HepG2 (cell line): ENCODE data around the gene FHL1. TPM values are rescaled to one million over a fixed set of nuclear protein-coding genes. Genes with fewer than 3 reads are reported as not detected.

Source experiments
- ATAC-seq: fragments of 200-7000 bp; cut with Tn5 transposase; 3 replicates; pipeline ENCODE4 v1.9.1; 2020; ENCODE audit warnings: mild to moderate bottlenecking, moderate library complexity
- BruUV-seq: library from RNA; stranded (reverse); fragments of 400-500 nt; replicated peaks from 2 replicates; lab custom pipeline; 2021; lab: Mats Ljungman, UMichigan
- CTCF ChIA-PET: fragments of 300-600 bp; formaldehyde crosslinking; extraction: SDS; loops from one replicate; lab custom pipeline; 2021; ENCODE audit warnings: low total read pairs, inconsistent platforms, low intra/inter-chr PET ratio; lab: Yijun Ruan, JAX
- POLR2A ChIA-PET: fragments of 350-600 bp; sonication (Branson Sonifier 250); formaldehyde crosslinking; loops from one replicate; lab custom pipeline; 2020; ENCODE audit warnings: antibody characterized with exemption, inconsistent platforms; lab: Yijun Ruan, JAX
- DNase-seq: peaks from one replicate; pipeline ENCODE4 v3.0.0-alpha.2; 2015; ENCODE audit warnings: low spot score
- FAIRE-seq: peaks from 3 replicates; lab custom pipeline; 2011; peaks lifted over from hg19 to GRCh38; lab: Jason Lieb, UNC
- H2AFZ ChIP-seq: one replicate; pipeline ENCODE4 v1.6.1; 2011; ENCODE audit warnings: low read length, inconsistent platforms
- H3K27ac ChIP-seq: fragments of 300-600 bp; 3 replicates; pipeline ENCODE4 v1.8.0; 2011; ENCODE audit warnings: mixed run types, mild to moderate bottlenecking, mixed read lengths, low read length, inconsistent platforms; ENCODE audit not compliant: insufficient read depth; ENCODE audit errors: extremely low read length
- H3K27me3 ChIP-seq, 2 experiments: fragments of 200-600 bp in 1 of 2; 2 replicates in 1 of 2; 3 replicates in 1 of 2; pipeline versions ENCODE4 v1.6.0 to v1.8.0; 2011; ENCODE audit warnings: low read length in 2 of 2, mild to moderate bottlenecking in 2 of 2, moderate library complexity in 2 of 2, inconsistent platforms in 1 of 2; ENCODE audit not compliant: insufficient read depth in 2 of 2, control insufficient read depth in 1 of 2
- H3K36me3 ChIP-seq, 2 experiments: fragments of 200-600 bp in 1 of 2; replicated peaks in 1 of 2; 2 replicates in 1 of 2; 3 replicates in 1 of 2; pipeline versions ENCODE4 v1.5.1 to v1.8.0; 2011; ENCODE audit warnings: low read length in 2 of 2, inconsistent platforms in 1 of 2; ENCODE audit not compliant: insufficient read depth in 2 of 2, control insufficient read depth in 1 of 2
- H3K4me1 ChIP-seq: 2 replicates; pipeline ENCODE4 v1.5.1; 2012; ENCODE audit warnings: low read length, inconsistent platforms; ENCODE audit not compliant: insufficient read depth
- H3K4me2 ChIP-seq: 2 replicates; pipeline ENCODE4 v1.6.0; 2011; ENCODE audit warnings: low read depth, low read length, inconsistent platforms
- H3K4me3 ChIP-seq, 3 experiments: fragments of 200-600 bp in 1 of 3; sonication (generic), shearing (Covaris generic) in 1 of 3; replicated peaks in 1 of 3; 2 replicates each; pipeline ENCODE4 v1.5.1; 2011 to 2016; ENCODE audit warnings: low read length in 3 of 3, inconsistent platforms in 2 of 3, low read depth in 2 of 3, mild to moderate bottlenecking in 2 of 3, control low read depth in 1 of 3, mixed read lengths in 1 of 3; ENCODE audit not compliant: insufficient read depth in 1 of 3
- H3K79me2 ChIP-seq: one replicate; pipeline ENCODE4 v1.6.1; 2011; ENCODE audit warnings: low read length, inconsistent platforms; ENCODE audit not compliant: insufficient read depth
- H3K9ac ChIP-seq: 2 replicates; pipeline ENCODE4 v1.6.0; 2011; ENCODE audit warnings: mild to moderate bottlenecking, low read depth, low read length, inconsistent platforms; ENCODE audit not compliant: insufficient read depth
- H3K9me3 ChIP-seq: 2 replicates; pipeline ENCODE4 v1.5.1; 2012; ENCODE audit warnings: mild to moderate bottlenecking, low read length
- H4K20me1 ChIP-seq: 2 replicates; pipeline ENCODE4 v1.6.0; 2011; ENCODE audit warnings: inconsistent platforms, mild to moderate bottlenecking, low read length, moderate library complexity; ENCODE audit not compliant: insufficient read depth
- ATF7-NPFF ChIP-seq: sonication (generic); formaldehyde crosslinking; IDR thresholded peaks from 2 replicates; pipeline ENCODE4 v1.8.1; 2023; ENCODE audit warnings: mild to moderate bottlenecking, low read depth, missing genetic modification reagents, moderate library complexity
- ELF4 ChIP-seq: sonication (generic); formaldehyde crosslinking; IDR thresholded peaks from 2 replicates; pipeline ENCODE4 v1.5.0; 2020; ENCODE audit warnings: missing genetic modification reagents, mild to moderate bottlenecking, moderate library complexity, borderline replicate concordance
- MAFG ChIP-seq: sonication (generic); formaldehyde crosslinking; IDR thresholded peaks from 2 replicates; pipeline ENCODE4 v1.5.1; 2020; ENCODE audit warnings: mild to moderate bottlenecking, missing genetic modification reagents
- NFE2L2 ChIP-seq: fragments of 150-350 bp; IDR thresholded peaks from 2 replicates; pipeline ENCODE4 v1.6.1; 2014; ENCODE audit warnings: low read length
- POLR2AphosphoS2 ChIP-seq: IDR thresholded peaks from 2 replicates; pipeline ENCODE4 v1.6.1; 2011; ENCODE audit warnings: low read depth, low read length, improper control_type of control experiment
- RARA ChIP-seq: IDR thresholded peaks from 2 replicates; pipeline ENCODE4 v1.6.1; 2016; ENCODE audit warnings: missing genetic modification reagents, missing compliant biosample characterization
- SALL1 ChIP-seq: sonication (generic); formaldehyde crosslinking; IDR thresholded peaks from 2 replicates; pipeline ENCODE4 v1.8.0; 2022; ENCODE audit warnings: mild to moderate bottlenecking, missing genetic modification reagents
- TMF1 ChIP-seq: sonication (generic); formaldehyde crosslinking; IDR thresholded peaks from 2 replicates; pipeline ENCODE4 v1.8.1; 2022; ENCODE audit warnings: low read depth, missing genetic modification reagents
- TOPORS ChIP-seq: sonication (generic); formaldehyde crosslinking; IDR thresholded peaks from 2 replicates; pipeline ENCODE4 v1.8.0; 2023; ENCODE audit warnings: mild to moderate bottlenecking, missing genetic modification reagents
- ZBTB46 ChIP-seq: sonication (generic); formaldehyde crosslinking; IDR thresholded peaks from 2 replicates; pipeline ENCODE4 v1.4.0; 2020; ENCODE audit warnings: mild to moderate bottlenecking, missing genetic modification reagents, borderline replicate concordance
- ZNF709 ChIP-seq: sonication (generic); formaldehyde crosslinking; IDR thresholded peaks from 2 replicates; pipeline ENCODE4 v1.5.0; 2020; ENCODE audit warnings: mild to moderate bottlenecking, missing genetic modification reagents
- ZNF724P ChIP-seq: sonication (generic); formaldehyde crosslinking; IDR thresholded peaks from 2 replicates; pipeline ENCODE4 v1.8.0; 2022; ENCODE audit warnings: missing genetic modification reagents, borderline replicate concordance
- ZNF790 ChIP-seq: sonication (generic); formaldehyde crosslinking; IDR thresholded peaks from 2 replicates; pipeline ENCODE4 v1.8.0; 2022; ENCODE audit warnings: missing genetic modification reagents, mild to moderate bottlenecking, borderline replicate concordance
- ZUFSP ChIP-seq: sonication (generic); formaldehyde crosslinking; IDR thresholded peaks from 2 replicates; pipeline ENCODE4 v1.9.0; 2021; ENCODE audit warnings: missing genetic modification reagents, mild to moderate bottlenecking, borderline replicate concordance
- WGBS: methylation state at CpG from one replicate; pipeline ENCODE4 v1.1.6; 2017; ENCODE audit warnings: low lambda C conversion rate; 5-methylcytosine and 5-hydroxymethylcytosine counted together
- in situ Hi-C: cut with HindIII; loops from 2 replicates; pipeline ENCODE4 v1.10.0; 2017; ENCODE audit warnings: low pct_unique_long_range_greater_than_20kb; ENCODE audit not compliant: extremely low pct_ligation_motif_present
- intact Hi-C: fragments of 100-400 bp; cut with micrococcal nuclease; formaldehyde crosslinking; loops from one replicate; pipeline ENCODE4 v1.10.0; 2022; ENCODE audit not compliant: unreplicated experiment
- polyA plus RNA-seq, 8 experiments: library from polyadenylated mRNA; depleted of rRNA in 3 of 8; stranded (reverse) in 7 of 8; unstranded in 1 of 8; fragments of >200 nt; fragmentation: Illumina TruSeq in 4 of 8; extraction: Trizol in 4 of 8; gene quantifications; 2 replicates each; pipeline versions ENCODE4 v1.2.1 to v1.2.3, GENCODE V29; 2011 to 2016; ENCODE audit warnings: low read depth in 4 of 8, missing spikeins in 1 of 8, mixed read lengths in 1 of 8; ENCODE audit not compliant: insufficient read depth in 1 of 8
- total RNA-seq, 5 experiments: library from RNA; depleted of rRNA; stranded (reverse); fragments of >200 nt; fragmentation: Illumina TruSeq; extraction: Trizol; gene quantifications; 2 replicates each; pipeline ENCODE4 v1.2.3, GENCODE V29; 2016; ENCODE audit warnings: low read depth in 1 of 5
- TF ChIP-seq, protein P1 (sequence below): sonication (generic); formaldehyde crosslinking; IDR thresholded peaks from 2 replicates; pipeline ENCODE4 v1.4.0; 2020; ENCODE audit warnings: mild to moderate bottlenecking, missing genetic modification reagents
- TF ChIP-seq, protein P2 (sequence below): sonication (generic); formaldehyde crosslinking; IDR thresholded peaks from 2 replicates; pipeline ENCODE4 v1.5.0; 2020; ENCODE audit warnings: mild to moderate bottlenecking, missing genetic modification reagents, borderline replicate concordance

Gene FHL1
- total and polyA plus RNA-seq, 2 of the 13 experiments (the other 11 are each of a cell fraction or from before 2014, with no cell fraction given) = 0.33 TPM; not detected in 1

GRCh38 chrX:136259543-136259942, 112.2 kb downstream of the FHL1 start:
- H4K20me1 ChIP-seq = no peaks in the 10 kb centered on the region
- WGBS = 26% methylated on average over 3 of the region's 4 CpGs
- DNase-seq = no peak
- intact Hi-C loops = no loop called here
- no peak for TF ChIP-seq ZNF709 (CRISPR knock-in tag)
- TF ChIP-seq NFE2L2 = no peak
- TF ChIP-seq TMF1 (CRISPR knock-in tag) = no peak
- no peak for TF ChIP-seq ZNF790 (CRISPR knock-in tag)
- TF ChIP-seq ATF7-NPFF (CRISPR knock-in tag) = no peak
- no peak for TF ChIP-seq ZBTB46 (CRISPR knock-in tag)
- TF ChIP-seq, protein P1, sequence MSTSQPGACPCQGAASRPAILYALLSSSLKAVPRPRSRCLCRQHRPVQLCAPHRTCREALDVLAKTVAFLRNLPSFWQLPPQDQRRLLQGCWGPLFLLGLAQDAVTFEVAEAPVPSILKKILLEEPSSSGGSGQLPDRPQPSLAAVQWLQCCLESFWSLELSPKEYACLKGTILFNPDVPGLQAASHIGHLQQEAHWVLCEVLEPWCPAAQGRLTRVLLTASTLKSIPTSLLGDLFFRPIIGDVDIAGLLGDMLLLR (CRISPR knock-in tag) = no peak
- TF ChIP-seq ELF4 (CRISPR knock-in tag) = no peak
- TF ChIP-seq ZNF724P = no peak
- TF ChIP-seq POLR2AphosphoS2 = no peak
- TF ChIP-seq RARA (CRISPR knock-in tag) = no peak
- TF ChIP-seq, protein P2, sequence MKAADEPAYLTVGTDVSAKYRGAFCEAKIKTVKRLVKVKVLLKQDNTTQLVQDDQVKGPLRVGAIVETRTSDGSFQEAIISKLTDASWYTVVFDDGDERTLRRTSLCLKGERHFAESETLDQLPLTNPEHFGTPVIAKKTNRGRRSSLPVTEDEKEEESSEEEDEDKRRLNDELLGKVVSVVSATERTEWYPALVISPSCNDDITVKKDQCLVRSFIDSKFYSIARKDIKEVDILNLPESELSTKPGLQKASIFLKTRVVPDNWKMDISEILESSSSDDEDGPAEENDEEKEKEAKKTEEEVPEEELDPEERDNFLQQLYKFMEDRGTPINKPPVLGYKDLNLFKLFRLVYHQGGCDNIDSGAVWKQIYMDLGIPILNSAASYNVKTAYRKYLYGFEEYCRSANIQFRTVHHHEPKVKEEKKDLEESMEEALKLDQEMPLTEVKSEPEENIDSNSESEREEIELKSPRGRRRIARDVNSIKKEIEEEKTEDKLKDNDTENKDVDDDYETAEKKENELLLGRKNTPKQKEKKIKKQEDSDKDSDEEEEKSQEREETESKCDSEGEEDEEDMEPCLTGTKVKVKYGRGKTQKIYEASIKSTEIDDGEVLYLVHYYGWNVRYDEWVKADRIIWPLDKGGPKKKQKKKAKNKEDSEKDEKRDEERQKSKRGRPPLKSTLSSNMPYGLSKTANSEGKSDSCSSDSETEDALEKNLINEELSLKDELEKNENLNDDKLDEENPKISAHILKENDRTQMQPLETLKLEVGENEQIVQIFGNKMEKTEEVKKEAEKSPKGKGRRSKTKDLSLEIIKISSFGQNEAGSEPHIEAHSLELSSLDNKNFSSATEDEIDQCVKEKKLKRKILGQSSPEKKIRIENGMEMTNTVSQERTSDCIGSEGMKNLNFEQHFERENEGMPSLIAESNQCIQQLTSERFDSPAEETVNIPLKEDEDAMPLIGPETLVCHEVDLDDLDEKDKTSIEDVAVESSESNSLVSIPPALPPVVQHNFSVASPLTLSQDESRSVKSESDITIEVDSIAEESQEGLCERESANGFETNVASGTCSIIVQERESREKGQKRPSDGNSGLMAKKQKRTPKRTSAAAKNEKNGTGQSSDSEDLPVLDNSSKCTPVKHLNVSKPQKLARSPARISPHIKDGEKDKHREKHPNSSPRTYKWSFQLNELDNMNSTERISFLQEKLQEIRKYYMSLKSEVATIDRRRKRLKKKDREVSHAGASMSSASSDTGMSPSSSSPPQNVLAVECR (CRISPR knock-in tag) = no peak
- TF ChIP-seq TOPORS = no peak
- no peak for TF ChIP-seq MAFG (CRISPR knock-in tag)
- TF ChIP-seq ZUFSP (CRISPR knock-in tag) = no peak
- no peak for TF ChIP-seq SALL1 (CRISPR knock-in tag)
- H3K79me2 ChIP-seq = no peaks in the 10 kb centered on the region
- H3K4me2 ChIP-seq = no peak overlapping the region
- H3K4me3 ChIP-seq = no peak overlapping the region
- no peaks in the 10 kb centered on the region for H3K9me3 ChIP-seq
- POLR2A ChIA-PET = no interaction called here
- H3K27me3 ChIP-seq = no peaks in the 10 kb centered on the region
- ATAC-seq = no peak
- H3K9ac ChIP-seq = no peak overlapping the region
- FAIRE-seq = no peak
- no peak overlapping the region for H3K27ac ChIP-seq
- H3K36me3 ChIP-seq = no peaks in the 10 kb centered on the region
- no TSS peak for BruUV-seq
- H2AFZ ChIP-seq = no peak overlapping the region
- H3K4me1 ChIP-seq = no peaks in the 10 kb centered on the region
- in situ Hi-C loops = no loop called here
- CTCF ChIA-PET = no interaction called here
